ENCODE results near the gene IGSF6.

GRCh38 chr16:21613781-21614180 is 38.6 kb downstream of the IGSF6 start:
- TF ChIP-seq EP300 (IDR thresholded peaks at IDR 0.05) (no peak), CTCF (IDR thresholded peaks at IDR 0.05) (no peak), POLR2A (IDR thresholded peaks at IDR 0.05) (no peak)
